ENCODE measurements around the gene BLOC1S5. TPM values are rescaled to one million over a fixed set of nuclear protein-coding genes. Genes with fewer than 3 reads are reported as not detected.

Gene BLOC1S5
- total and polyA plus RNA-seq, 2 donors: 10.3 to 20.0 TPM

- Histone ChIP-seq H3K36me3 (ENCODE audit: control insufficient read depth in 2 of 2, insufficient read depth in 2 of 2, low read length in 1 of 2) (no peaks in the 10 kb centered on the region), H3K27ac (ENCODE audit: low read depth in 1 of 2, low read length in 1 of 2) (no peak overlapping the region), H3K9me3 (ENCODE audit: control insufficient read depth in 2 of 2, insufficient read depth in 1 of 2, low read length in 1 of 2) (no peaks in the 10 kb centered on the region), H3K27me3 (ENCODE audit: control insufficient read depth in 2 of 2, insufficient read depth in 1 of 2, low read length in 1 of 2) (peaks cover 8 to 11% of the 10 kb centered on the region in 2 donors), H3K4me1 (ENCODE audit: control insufficient read depth in 2 of 2, insufficient read depth in 2 of 2, low read length in 2 of 2) (no peaks in the 10 kb centered on the region), H3K4me3 (ENCODE audit: low read length in 2 of 2) (no peak overlapping the region)
- DNase-seq (ENCODE audit: low read depth in 6 of 9, low spot score in 9 of 9): no peak
- 97% methylated on average over 8 of the region's 8 CpGs for WGBS
Observed at GRCh38 chr6:7976485-7977056, 87.6 kb downstream of the BLOC1S5 start.

GRCh38 chr6:7975764-7976146 lies 88.4 kb downstream of the BLOC1S5 start:
- no peak overlapping the region for H3K4me3 ChIP-seq (ENCODE audit: low read length in 2 of 2)
- H3K36me3 ChIP-seq (ENCODE audit: control insufficient read depth in 2 of 2, insufficient read depth in 2 of 2, low read length in 1 of 2): no peaks in the 10 kb centered on the region
- H3K4me1 ChIP-seq (ENCODE audit: control insufficient read depth in 2 of 2, insufficient read depth in 2 of 2, low read length in 2 of 2): no peaks in the 10 kb centered on the region
- H3K27ac ChIP-seq (ENCODE audit: low read depth in 1 of 2, low read length in 1 of 2): no peak overlapping the region
- peaks cover 8 to 11% of the 10 kb centered on the region in 2 donors for H3K27me3 ChIP-seq (ENCODE audit: control insufficient read depth in 2 of 2, insufficient read depth in 1 of 2, low read length in 1 of 2)
- DNase-seq (ENCODE audit: low read depth in 6 of 9, low spot score in 9 of 9): no peak
- 29% methylated on average over 8 of the region's 8 CpGs for WGBS
- H3K9me3 ChIP-seq (ENCODE audit: control insufficient read depth in 2 of 2, insufficient read depth in 1 of 2, low read length in 1 of 2): no peaks in the 10 kb centered on the region

GRCh38 chr6:7974938-7975763 lies 89.0 kb downstream of the BLOC1S5 start:
- H3K4me3 ChIP-seq (ENCODE audit: low read length in 2 of 2): no peak overlapping the region
- H3K4me1 ChIP-seq (ENCODE audit: control insufficient read depth in 2 of 2, insufficient read depth in 2 of 2, low read length in 2 of 2): no peaks in the 10 kb centered on the region
- no peak overlapping the region for H3K27ac ChIP-seq (ENCODE audit: low read depth in 1 of 2, low read length in 1 of 2)
- no peaks in the 10 kb centered on the region for H3K9me3 ChIP-seq (ENCODE audit: control insufficient read depth in 2 of 2, insufficient read depth in 1 of 2, low read length in 1 of 2)
- H3K27me3 ChIP-seq (ENCODE audit: control insufficient read depth in 2 of 2, insufficient read depth in 1 of 2, low read length in 1 of 2): peaks cover 8 to 11% of the 10 kb centered on the region in 2 donors
- WGBS: 23% methylated on average over 18 of the region's 18 CpGs
- H3K36me3 ChIP-seq (ENCODE audit: control insufficient read depth in 2 of 2, insufficient read depth in 2 of 2, low read length in 1 of 2): no peaks in the 10 kb centered on the region
- no peak for DNase-seq (ENCODE audit: low read depth in 6 of 9, low spot score in 9 of 9)

- Histone ChIP-seq H3K27ac (ENCODE audit: low read depth in 1 of 2, low read length in 1 of 2) (no peak overlapping the region), H3K9me3 (ENCODE audit: control insufficient read depth in 2 of 2, insufficient read depth in 1 of 2, low read length in 1 of 2) (no peaks in the 10 kb centered on the region), H3K4me1 (ENCODE audit: control insufficient read depth in 2 of 2, insufficient read depth in 2 of 2, low read length in 2 of 2) (no peaks in the 10 kb centered on the region), H3K27me3 (ENCODE audit: control insufficient read depth in 2 of 2, insufficient read depth in 1 of 2, low read length in 1 of 2) (peaks cover 8 to 11% of the 10 kb centered on the region in 2 donors), H3K36me3 (ENCODE audit: control insufficient read depth in 2 of 2, insufficient read depth in 2 of 2, low read length in 1 of 2) (no peaks in the 10 kb centered on the region), H3K4me3 (ENCODE audit: low read length in 2 of 2) (no peak overlapping the region)
- no peak for DNase-seq (ENCODE audit: low read depth in 6 of 9, low spot score in 9 of 9)
- 84% methylated on average over 5 of the region's 5 CpGs for WGBS
Observed at GRCh38 chr6:7974565-7974937, 89.6 kb downstream of the BLOC1S5 start.

GRCh38 chr6:7973584-7973983 lies 90.6 kb downstream of the BLOC1S5 start:
- Histone ChIP-seq H3K36me3 (ENCODE audit: control insufficient read depth in 2 of 2, insufficient read depth in 2 of 2, low read length in 1 of 2) (no peaks in the 10 kb centered on the region), H3K27me3 (ENCODE audit: control insufficient read depth in 2 of 2, insufficient read depth in 1 of 2, low read length in 1 of 2) (peaks cover 8 to 11% of the 10 kb centered on the region in 2 donors), H3K27ac (ENCODE audit: low read depth in 1 of 2, low read length in 1 of 2) (no peak overlapping the region), H3K4me1 (ENCODE audit: control insufficient read depth in 2 of 2, insufficient read depth in 2 of 2, low read length in 2 of 2) (no peaks in the 10 kb centered on the region), H3K4me3 (ENCODE audit: low read length in 2 of 2) (no peak overlapping the region), H3K9me3 (ENCODE audit: control insufficient read depth in 2 of 2, insufficient read depth in 1 of 2, low read length in 1 of 2) (no peaks in the 10 kb centered on the region)
- WGBS: 95% methylated on average over 2 of the region's 2 CpGs
- DNase-seq (ENCODE audit: low read depth in 6 of 9, low spot score in 9 of 9): no peak

GRCh38 chr6:7971499-7971898 lies 92.7 kb downstream of the BLOC1S5 start:
- H3K36me3 ChIP-seq (ENCODE audit: control insufficient read depth in 2 of 2, insufficient read depth in 2 of 2, low read length in 1 of 2): no peaks in the 10 kb centered on the region
- peaks cover 8 to 11% of the 10 kb centered on the region in 2 donors for H3K27me3 ChIP-seq (ENCODE audit: control insufficient read depth in 2 of 2, insufficient read depth in 1 of 2, low read length in 1 of 2)
- no peak for DNase-seq (ENCODE audit: low read depth in 6 of 9, low spot score in 9 of 9)
- no peaks in the 10 kb centered on the region for H3K4me1 ChIP-seq (ENCODE audit: control insufficient read depth in 2 of 2, insufficient read depth in 2 of 2, low read length in 2 of 2)
- no peak overlapping the region for H3K27ac ChIP-seq (ENCODE audit: low read depth in 1 of 2, low read length in 1 of 2)
- over 99% methylated on average over 2 of the region's 2 CpGs for WGBS
- no peak overlapping the region for H3K4me3 ChIP-seq (ENCODE audit: low read length in 2 of 2)
- H3K9me3 ChIP-seq (ENCODE audit: control insufficient read depth in 2 of 2, insufficient read depth in 1 of 2, low read length in 1 of 2): no peaks in the 10 kb centered on the region

- Histone ChIP-seq H3K27ac (ENCODE audit: low read depth in 1 of 2, low read length in 1 of 2) (no peak overlapping the region), H3K4me1 (ENCODE audit: control insufficient read depth in 2 of 2, insufficient read depth in 2 of 2, low read length in 2 of 2) (no peaks in the 10 kb centered on the region), H3K4me3 (ENCODE audit: low read length in 2 of 2) (no peak overlapping the region), H3K9me3 (ENCODE audit: control insufficient read depth in 2 of 2, insufficient read depth in 1 of 2, low read length in 1 of 2) (no peaks in the 10 kb centered on the region), H3K27me3 (ENCODE audit: control insufficient read depth in 2 of 2, insufficient read depth in 1 of 2, low read length in 1 of 2) (peaks cover 8% of the 10 kb centered on the region in 2 donors), H3K36me3 (ENCODE audit: control insufficient read depth in 2 of 2, insufficient read depth in 2 of 2, low read length in 1 of 2) (no peaks in the 10 kb centered on the region)
- no peak for DNase-seq (ENCODE audit: low read depth in 6 of 9, low spot score in 9 of 9)
- 97% methylated on average over 3 of the region's 3 CpGs for WGBS
Observed at GRCh38 chr6:7970616-7971015, 93.6 kb downstream of the BLOC1S5 start.

Other genes starting within 250 kb of the BLOC1S5 start
- gene TXNDC5, start 153.6 kb downstream of the BLOC1S5 start, total RNA-seq: 36.9 TPM
- gene TXNDC5, start 153.6 kb downstream of the BLOC1S5 start, polyA plus RNA-seq: 25.3 TPM
- 48.2 TPM for gene EEF1E1, start 38.2 kb upstream of the BLOC1S5 start, total RNA-seq
- gene EEF1E1, start 38.2 kb upstream of the BLOC1S5 start, polyA plus RNA-seq: 34.0 TPM